Uterus (tissue), 2 donors: Measurements from ENCODE around the gene SLC2A13.
"Not testable (repeated sequence)": the region's sequence is repeated elsewhere in the genome, so short reads cannot be mapped to it uniquely, and the experiment has no call there.

Experiments used
- CTCF ChIP-seq, 4 experiments: fragments of 200-600 bp in 2 of 4; fragments of 450-650 bp in 2 of 4; sonication (generic) in 2 of 4; IDR thresholded peaks; one replicate each; pipeline ENCODE4 v1.5.1; 2016 to 2019; ENCODE audit warnings: antibody characterized with exemption in 4 of 4, mild to moderate bottlenecking in 2 of 4, moderate library complexity in 1 of 4
- POLR2A ChIP-seq, 2 donors: fragments of 450-650 bp; IDR thresholded peaks; one replicate each; pipeline ENCODE4 v1.6.1; 2016; ENCODE audit warnings: antibody characterized with exemption in 2 of 2, mild to moderate bottlenecking in 1 of 2, moderate library complexity in 1 of 2

GRCh38 chr12:40030970-40031369 lies 74.9 kb downstream of the SLC2A13 start:
- not testable (repeated sequence) for TF ChIP-seq CTCF, POLR2A (IDR thresholded peaks at IDR 0.05)
